ENCODE measurements around the gene VWCE.

DNA sequence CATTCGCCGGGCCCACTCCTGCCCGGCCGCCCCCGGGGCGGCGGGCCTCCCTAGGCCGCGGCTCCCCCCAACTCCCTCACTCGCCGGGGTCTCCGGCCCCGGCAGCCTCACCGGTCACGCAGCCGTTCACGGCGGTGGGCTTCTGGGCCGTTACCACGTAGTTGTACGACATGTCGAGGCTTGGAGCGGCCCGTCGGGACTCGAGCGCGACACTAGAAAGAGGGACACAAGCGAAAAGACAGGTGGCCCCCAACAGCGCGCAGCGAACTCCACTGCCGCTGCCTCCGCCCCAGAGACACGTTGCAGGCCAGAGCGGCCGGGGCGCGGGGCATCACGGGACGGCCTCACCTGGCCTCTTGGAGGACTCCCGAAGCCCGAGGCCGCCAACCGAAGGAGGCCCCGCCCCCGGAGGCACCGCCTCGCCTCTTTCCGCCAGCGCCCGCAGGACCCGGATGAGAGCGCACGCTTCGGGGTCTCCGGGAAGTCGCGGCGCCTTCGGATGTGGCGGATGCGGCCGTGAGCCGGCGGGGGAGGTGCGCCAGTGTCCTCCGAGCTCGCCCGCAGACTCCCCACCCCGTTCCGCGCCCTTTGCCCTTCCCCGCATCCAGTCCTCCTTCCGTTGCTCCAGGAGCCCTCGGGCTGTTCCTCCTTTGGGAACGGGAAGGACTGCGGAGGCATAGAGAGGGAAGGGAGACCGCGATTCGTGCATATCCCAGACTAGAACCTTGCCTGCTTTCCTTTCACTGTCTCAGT, 37.9 kb upstream of the VWCE start, which contains the start of the genes DDB1 and TKFC:
- peak in 3 of 4 donors; percentile 73 to 89 (median 80) for TF ChIP-seq POLR2A (IDR thresholded peaks at IDR 0.05)
- TF ChIP-seq CTCF (IDR thresholded peaks at IDR 0.05) = peak in 1 of 6 experiments; percentile 30

All from upper lobe of left lung (tissue), 4 donors.